Astrocyte (in vitro differentiated cells and primary cell): ENCODE data around the gene HOXD11. TPM values are rescaled to one million over a fixed set of nuclear protein-coding genes. Genes with fewer than 3 reads are reported as not detected.

ENCODE experiments used
- DNase-seq: peaks from one replicate; pipeline ENCODE4 v3.0.0-alpha.2; 2010; ENCODE audit warnings: low read depth
- FAIRE-seq: peaks from 2 replicates; lab custom pipeline; 2011; peaks lifted over from hg19 to GRCh38; lab: Jason Lieb, UNC
- H2AFZ ChIP-seq: 2 replicates; pipeline ENCODE4 v1.6.0; 2012; ENCODE audit warnings: low read depth, low read length, inconsistent platforms
- H3K27ac ChIP-seq: 2 replicates; pipeline ENCODE4 v1.5.1; 2011; ENCODE audit warnings: low read depth, low read length, inconsistent platforms
- H3K27me3 ChIP-seq: 2 replicates; pipeline ENCODE4 v1.6.0; 2011; ENCODE audit warnings: low read length, inconsistent platforms; ENCODE audit not compliant: insufficient read depth
- H3K36me3 ChIP-seq: 2 replicates; pipeline ENCODE4 v1.5.1; 2011; ENCODE audit warnings: low read length, inconsistent platforms; ENCODE audit not compliant: insufficient read depth
- H3K4me1 ChIP-seq: 2 replicates; pipeline ENCODE4 v1.5.1; 2011; ENCODE audit warnings: low read length, inconsistent platforms; ENCODE audit not compliant: insufficient read depth
- H3K4me2 ChIP-seq: 2 replicates; pipeline ENCODE4 v1.6.0; 2012; ENCODE audit warnings: low read length, inconsistent platforms
- H3K4me3 ChIP-seq: 2 replicates; pipeline ENCODE4 v1.5.1; 2011; ENCODE audit warnings: low read depth, mild to moderate bottlenecking, low read length, inconsistent platforms; ENCODE audit not compliant: insufficient read depth
- H3K79me2 ChIP-seq: 2 replicates; pipeline ENCODE4 v1.6.0; 2012; ENCODE audit warnings: mild to moderate bottlenecking, low read length, inconsistent platforms; ENCODE audit not compliant: insufficient read depth
- H3K9ac ChIP-seq: 2 replicates; pipeline ENCODE4 v1.6.0; 2012; ENCODE audit warnings: mild to moderate bottlenecking, low read length, inconsistent platforms
- H3K9me3 ChIP-seq: 2 replicates; pipeline ENCODE4 v1.5.1; 2012; ENCODE audit warnings: low read depth, mild to moderate bottlenecking, low read length, inconsistent platforms; ENCODE audit not compliant: insufficient read depth
- H4K20me1 ChIP-seq: 2 replicates; pipeline ENCODE4 v1.6.0; 2012; ENCODE audit warnings: low read length, inconsistent platforms; ENCODE audit not compliant: insufficient read depth
- H3K27ac Mint-ChIP-seq: one replicate; pipeline ENCODE4 v1.8.0; 2021; ENCODE audit warnings: mild to moderate bottlenecking, mixed read lengths; ENCODE audit not compliant: unreplicated experiment
- H3K27me3 Mint-ChIP-seq: one replicate; pipeline ENCODE4 v1.8.0; 2021; ENCODE audit warnings: low read depth, mixed read lengths; ENCODE audit not compliant: unreplicated experiment
- H3K36me3 Mint-ChIP-seq: one replicate; pipeline ENCODE4 v1.8.0; 2021; ENCODE audit warnings: low read depth, mixed read lengths; ENCODE audit not compliant: unreplicated experiment
- H3K4me1 Mint-ChIP-seq: one replicate; pipeline ENCODE4 v1.8.0; 2021; ENCODE audit warnings: low read depth, mixed read lengths; ENCODE audit not compliant: unreplicated experiment
- H3K4me3 Mint-ChIP-seq: one replicate; pipeline ENCODE4 v1.8.0; 2021; ENCODE audit warnings: mild to moderate bottlenecking, moderate library complexity, mixed read lengths; ENCODE audit not compliant: unreplicated experiment
- H3K9me3 Mint-ChIP-seq: one replicate; pipeline ENCODE4 v1.8.0; 2021; ENCODE audit warnings: mild to moderate bottlenecking, mixed read lengths; ENCODE audit not compliant: unreplicated experiment
- EZH2 ChIP-seq: IDR thresholded peaks from 2 replicates; pipeline ENCODE4 v1.6.1; 2012; ENCODE audit warnings: mild to moderate bottlenecking, low read length, inconsistent platforms; ENCODE audit not compliant: insufficient read depth
- total RNA-seq: library from RNA; stranded (reverse); gene quantifications from 2 replicates; pipeline ENCODE4 v1.2.1, GENCODE V29; 2021
- TF ChIP-seq, protein P1 (sequence below): IDR thresholded peaks from 2 replicates; pipeline ENCODE4 v1.5.1; 2011; ENCODE audit warnings: low read depth, mild to moderate bottlenecking, inconsistent platforms, low read length, moderate library complexity; ENCODE audit not compliant: insufficient read depth

The HOXD11 gene
- total RNA-seq, 1 donor from 2014 or later = not detected

DNA sequence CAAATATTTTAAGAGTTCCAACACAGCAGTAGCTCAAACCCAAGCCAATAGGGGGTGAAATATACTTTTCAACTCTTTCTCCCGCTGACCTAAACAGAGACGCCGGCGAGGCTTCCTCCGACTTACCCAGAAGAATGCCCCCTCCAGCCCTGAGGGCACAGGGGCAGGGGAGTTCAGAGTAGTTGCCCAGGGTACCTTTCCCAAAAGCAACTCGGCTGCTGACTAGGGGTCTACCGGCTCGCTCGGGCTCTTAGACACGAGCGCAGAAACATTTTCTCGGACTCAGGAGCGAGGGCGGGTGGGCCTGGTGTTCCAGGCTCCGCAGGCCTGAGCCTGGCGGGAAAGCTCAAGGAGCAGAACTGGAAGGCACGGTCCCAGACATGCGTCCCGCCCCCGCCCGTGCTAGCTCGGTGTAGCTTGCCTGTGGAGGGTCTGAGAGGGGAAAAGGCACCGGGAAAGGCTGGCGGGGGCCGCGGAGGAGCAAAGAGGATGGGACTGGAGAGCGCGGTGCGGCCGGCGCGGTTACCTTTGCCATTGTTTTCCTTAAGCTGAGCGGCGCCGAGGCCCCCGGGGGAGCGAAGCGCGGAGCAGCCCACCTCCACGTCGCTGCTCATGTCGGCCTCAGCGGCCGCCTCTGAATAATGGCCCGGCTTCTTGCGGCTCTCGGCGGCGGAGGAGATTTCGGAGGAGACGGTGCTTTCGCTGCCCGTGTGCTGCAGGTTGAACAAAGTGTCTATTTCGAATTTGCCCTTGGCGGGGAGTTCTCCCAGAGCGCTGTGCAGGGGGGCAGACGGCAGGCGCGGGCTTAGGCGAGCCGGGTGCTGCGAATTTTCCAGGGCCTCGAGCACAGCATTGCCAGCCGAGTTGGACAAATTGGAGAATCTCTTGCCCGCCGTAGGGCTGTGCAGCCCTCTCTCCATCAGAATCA lies 24.0 kb upstream of the HOXD11 start:
- Histone ChIP-seq H4K20me1 (peaks cover 20% of the 10 kb centered on the region), H3K4me2 (no peak overlapping the region), H3K9ac (no peak overlapping the region), H3K27me3 (peaks cover 94% of the 10 kb centered on the region), H3K4me3 (no peak overlapping the region), H3K9me3 (peaks cover 3% of the 10 kb centered on the region), H3K36me3 (no peaks in the 10 kb centered on the region), H3K79me2 (no peaks in the 10 kb centered on the region), H2AFZ (no peak overlapping the region), H3K27ac (no peak overlapping the region), H3K4me1 (peaks cover 3% of the 10 kb centered on the region)
- FAIRE-seq = no peak
- no peak for DNase-seq
- peaks cover 5% of the 10 kb centered on the region for H3K4me1 Mint-ChIP-seq
- TF ChIP-seq, protein P1, sequence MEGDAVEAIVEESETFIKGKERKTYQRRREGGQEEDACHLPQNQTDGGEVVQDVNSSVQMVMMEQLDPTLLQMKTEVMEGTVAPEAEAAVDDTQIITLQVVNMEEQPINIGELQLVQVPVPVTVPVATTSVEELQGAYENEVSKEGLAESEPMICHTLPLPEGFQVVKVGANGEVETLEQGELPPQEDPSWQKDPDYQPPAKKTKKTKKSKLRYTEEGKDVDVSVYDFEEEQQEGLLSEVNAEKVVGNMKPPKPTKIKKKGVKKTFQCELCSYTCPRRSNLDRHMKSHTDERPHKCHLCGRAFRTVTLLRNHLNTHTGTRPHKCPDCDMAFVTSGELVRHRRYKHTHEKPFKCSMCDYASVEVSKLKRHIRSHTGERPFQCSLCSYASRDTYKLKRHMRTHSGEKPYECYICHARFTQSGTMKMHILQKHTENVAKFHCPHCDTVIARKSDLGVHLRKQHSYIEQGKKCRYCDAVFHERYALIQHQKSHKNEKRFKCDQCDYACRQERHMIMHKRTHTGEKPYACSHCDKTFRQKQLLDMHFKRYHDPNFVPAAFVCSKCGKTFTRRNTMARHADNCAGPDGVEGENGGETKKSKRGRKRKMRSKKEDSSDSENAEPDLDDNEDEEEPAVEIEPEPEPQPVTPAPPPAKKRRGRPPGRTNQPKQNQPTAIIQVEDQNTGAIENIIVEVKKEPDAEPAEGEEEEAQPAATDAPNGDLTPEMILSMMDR = no peak
- TF ChIP-seq EZH2 = peak; percentile 65
- H3K27ac Mint-ChIP-seq = peak overlapping the region; percentile 7
- peaks cover 38% of the 10 kb centered on the region for H3K9me3 Mint-ChIP-seq
- peaks cover 81% of the 10 kb centered on the region for H3K27me3 Mint-ChIP-seq
- H3K4me3 Mint-ChIP-seq = no peak overlapping the region
- peaks cover 6% of the 10 kb centered on the region for H3K36me3 Mint-ChIP-seq

DNA sequence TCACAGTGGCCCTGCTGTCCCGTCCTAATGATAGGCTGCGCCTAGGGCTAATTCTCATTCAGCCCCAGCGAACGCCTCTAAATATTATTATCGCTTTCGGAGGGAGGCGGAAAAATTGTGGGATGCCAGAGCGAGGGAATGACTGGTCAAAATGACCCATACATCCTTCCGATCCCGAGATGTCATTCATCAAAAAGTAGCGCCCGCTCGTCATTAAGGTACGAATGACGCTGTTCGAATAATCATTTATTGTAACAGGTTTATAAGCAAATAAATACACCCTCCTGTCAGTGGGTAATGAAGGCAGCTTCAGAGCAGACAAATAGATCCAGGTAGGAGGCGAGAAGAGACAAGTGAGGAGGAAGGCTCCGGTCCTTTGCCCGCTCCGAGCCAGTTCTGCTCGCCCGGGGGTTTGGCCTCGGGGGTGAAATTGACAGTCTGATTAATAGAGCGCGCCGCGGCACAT lies 23.3 kb upstream of the HOXD11 start, which contains the start of gene EVX2:
EVX2 (minus strand) TSS at position 167 of the 466 bp plus-strand sequence. CDS start 186 bp downstream, outside the sequence.
- Mint-ChIP-seq H3K27me3 (peaks cover 81% of the 10 kb centered on the region), H3K4me3 (no peak within 1 kb of the TSS)
- TF ChIP-seq, protein P1 = no peak
- no peak for TF ChIP-seq EZH2

More for the DNA sequence above, 23.3 kb upstream of the HOXD11 start, which contains the start of gene EVX2:
- H3K4me2 ChIP-seq = no peak within 1 kb of the TSS
- H3K9me3 ChIP-seq = peaks cover 3% of the 10 kb centered on the region
- H3K79me2 ChIP-seq = no peaks in the 10 kb centered on the region
- no peak within 1 kb of the TSS for H2AFZ ChIP-seq
- Mint-ChIP-seq H3K4me1 (peaks cover 5% of the 10 kb centered on the region), H3K9me3 (peaks cover 39% of the 10 kb centered on the region), H3K36me3 (peaks cover 6% of the 10 kb centered on the region), H3K27ac (peak within 1 kb of the TSS; percentile 41)
- H3K27ac ChIP-seq = no peak within 1 kb of the TSS
- H3K9ac ChIP-seq = no peak within 1 kb of the TSS
- peaks cover 93% of the 10 kb centered on the region for H3K27me3 ChIP-seq
- FAIRE-seq (no peak), DNase-seq (no peak)
- peaks cover 20% of the 10 kb centered on the region for H4K20me1 ChIP-seq
- no peak within 1 kb of the TSS for H3K4me3 ChIP-seq
- peaks cover 3% of the 10 kb centered on the region for H3K4me1 ChIP-seq
- no peaks in the 10 kb centered on the region for H3K36me3 ChIP-seq
